Liver (tissue), 9 donors: ENCODE measurements around the gene INPP5J. TPM values are rescaled to one million over a fixed set of nuclear protein-coding genes. Genes with fewer than 3 reads are reported as not detected.

Source experiments
- DNase-seq: peaks from one replicate; pipeline ENCODE4 v3.0.0-alpha.2; 2017; ENCODE audit warnings: low spot score
- H3K27ac ChIP-seq, 2 donors: one replicate each; pipeline ENCODE4 v1.7.0; 2013; ENCODE audit warnings: inconsistent platforms in 2 of 2, low read length in 2 of 2, control low read depth in 1 of 2, low read depth in 1 of 2, mild to moderate bottlenecking in 1 of 2
- H3K27me3 ChIP-seq, 4 donors: one replicate each; pipeline versions ENCODE4 v1.6.1 to v1.7.0; 2013; ENCODE audit warnings: low read length in 3 of 4, inconsistent platforms in 1 of 4, mild to moderate bottlenecking in 1 of 4, moderate library complexity in 1 of 4; ENCODE audit not compliant: control insufficient read depth in 4 of 4, insufficient read depth in 4 of 4
- H3K36me3 ChIP-seq, 4 donors: one replicate each; pipeline versions ENCODE4 v1.6.1 to v1.7.0; 2013; ENCODE audit warnings: low read length in 3 of 4, mild to moderate bottlenecking in 3 of 4, low read depth in 1 of 4, moderate library complexity in 1 of 4; ENCODE audit not compliant: control insufficient read depth in 4 of 4, insufficient read depth in 3 of 4
- H3K4me1 ChIP-seq, 4 donors: one replicate each; pipeline versions ENCODE4 v1.6.1 to v1.7.0; 2013; ENCODE audit warnings: low read length in 3 of 4, mild to moderate bottlenecking in 3 of 4, moderate library complexity in 1 of 4; ENCODE audit not compliant: control insufficient read depth in 4 of 4, insufficient read depth in 4 of 4
- H3K4me3 ChIP-seq, 3 donors: one replicate each; pipeline versions ENCODE4 v1.6.1 to v1.7.0; 2013; ENCODE audit warnings: low read length in 3 of 3, control low read depth in 1 of 3, low read depth in 1 of 3, mild to moderate bottlenecking in 1 of 3
- H3K9ac ChIP-seq, 2 donors: one replicate each; pipeline ENCODE4 v1.7.0; 2013; ENCODE audit warnings: low read length in 2 of 2, mild to moderate bottlenecking in 2 of 2, moderate library complexity in 2 of 2, control low read depth in 1 of 2, low read depth in 1 of 2
- H3K9me3 ChIP-seq, 4 donors: one replicate each; pipeline versions ENCODE4 v1.6.1 to v1.7.0; 2013; ENCODE audit warnings: low read length in 3 of 4; ENCODE audit not compliant: control insufficient read depth in 4 of 4
- ATF3 ChIP-seq: IDR thresholded peaks from 2 replicates; pipeline ENCODE4 v1.6.1; 2016; ENCODE audit warnings: antibody characterized with exemption
- CTCF ChIP-seq: fragments of 150-350 bp; IDR thresholded peaks from 2 replicates; pipeline ENCODE4 v1.5.1; 2017; ENCODE audit warnings: improper control_type of control experiment, low read depth, low read length; ENCODE audit not compliant: missing input control
- EGR1 ChIP-seq, 2 donors: IDR thresholded peaks; 2 replicates each; pipeline ENCODE4 v1.6.1; 2016 to 2018; ENCODE audit warnings: antibody characterized with exemption in 2 of 2, low read depth in 2 of 2
- FOXA1 ChIP-seq: IDR thresholded peaks from 2 replicates; pipeline ENCODE4 v1.6.1; 2016; ENCODE audit warnings: antibody characterized with exemption
- GABPA ChIP-seq, 2 donors: IDR thresholded peaks in 1 of 2; conservative IDR thresholded peaks in 1 of 2; 2 replicates each; pipeline ENCODE4 v1.6.1; 2016; ENCODE audit warnings: antibody characterized with exemption in 2 of 2, mild to moderate bottlenecking in 1 of 2, moderate library complexity in 1 of 2
- HNF4A ChIP-seq, 2 donors: conservative IDR thresholded peaks; 2 replicates each; pipeline ENCODE4 v1.6.1; 2016; ENCODE audit warnings: antibody characterized with exemption in 2 of 2, mild to moderate bottlenecking in 2 of 2
- JUND ChIP-seq, 2 donors: IDR thresholded peaks; 2 replicates each; pipeline ENCODE4 v1.6.1; 2016; ENCODE audit warnings: antibody characterized with exemption in 2 of 2
- MAX ChIP-seq: IDR thresholded peaks from 2 replicates; pipeline ENCODE4 v1.6.1; 2016; ENCODE audit warnings: antibody characterized with exemption
- NR2F2 ChIP-seq: IDR thresholded peaks from 2 replicates; pipeline ENCODE4 v1.6.1; 2016; ENCODE audit warnings: antibody characterized with exemption
- REST ChIP-seq: IDR thresholded peaks from 2 replicates; pipeline ENCODE4 v1.6.1; 2016; ENCODE audit warnings: antibody characterized with exemption, mild to moderate bottlenecking
- SP1 ChIP-seq: IDR thresholded peaks from 2 replicates; pipeline ENCODE4 v1.6.1; 2018; ENCODE audit warnings: antibody characterized with exemption, mild to moderate bottlenecking
- YY1 ChIP-seq: IDR thresholded peaks from 2 replicates; pipeline ENCODE4 v1.6.1; 2016; ENCODE audit warnings: antibody characterized with exemption, mild to moderate bottlenecking
- ZBTB33 ChIP-seq: IDR thresholded peaks from 2 replicates; pipeline ENCODE4 v1.6.1; 2016; ENCODE audit warnings: antibody characterized with exemption
- WGBS: extraction: QIAGEN DNeasy Blood & Tissue Kit; methylation state at CpG from one replicate; pipeline ENCODE4 v1.1.7; 2013; 5-methylcytosine and 5-hydroxymethylcytosine counted together
- polyA plus RNA-seq, 2 donors: library from polyadenylated mRNA; stranded (reverse) in 1 of 2; unstranded in 1 of 2; fragments of 200-250 nt in 1 of 2; fragments of >200 nt in 1 of 2; fragmentation: Nextera tagmentation in 1 of 2; extraction: Ambion mirVana in 1 of 2; gene quantifications; one replicate each; pipeline versions ENCODE4 v1.2.1 to v1.2.3, GENCODE V29; 2013 to 2015
- total RNA-seq, 2 donors: library from RNA; depleted of rRNA; stranded (reverse); fragments of >200 nt; gene quantifications; one replicate each; pipeline ENCODE4 v1.2.3, GENCODE V29; 2014
- donor health status: healthy.
- donor health status: healthy.
- donor health status: healthy.
- donor health status: healthy.
- donor health status: healthy.

INPP5J gene
- total and polyA plus RNA-seq, 4 donors: 0.06 to 0.17 (median 0.11) TPM

- Histone ChIP-seq H3K36me3 (peaks cover 0 to 3% (median 1%) of the 10 kb centered on the region in 4 donors), H3K27ac (no peak overlapping the region), H3K4me3 (no peak overlapping the region), H3K9ac (no peak overlapping the region), H3K9me3 (no peaks in the 10 kb centered on the region), H3K27me3 (no peaks in the 10 kb centered on the region), H3K4me1 (peaks cover 0 to 15% (median 6%) of the 10 kb centered on the region in 4 donors)
- TF ChIP-seq NR2F2: no peak
- no peak for TF ChIP-seq HNF4A (conservative IDR thresholded peaks at IDR 0.05)
- TF ChIP-seq MAX: no peak
- TF ChIP-seq ATF3: no peak
- TF ChIP-seq ZBTB33: no peak
- no peak for TF ChIP-seq REST
- TF ChIP-seq JUND (IDR thresholded peaks at IDR 0.05): no peak
- no peak for TF ChIP-seq GABPA (IDR thresholded peaks at IDR 0.05 in 1 of 2, conservative IDR thresholded peaks at IDR 0.05 in 1 of 2)
- no peak for TF ChIP-seq EGR1 (IDR thresholded peaks at IDR 0.05; ENCODE audit: low read depth in 2 of 2)
- TF ChIP-seq CTCF: no peak
- TF ChIP-seq SP1: no peak
- no peak for TF ChIP-seq YY1
- no peak for TF ChIP-seq FOXA1
- WGBS: 90% methylated on average over 26 of the region's 26 CpGs
- peak; percentile 32 for DNase-seq
These were observed 34.4 kb upstream of the INPP5J start for GRCh38 chr22:31088233-31088986.
